SH-SY5Y (cell line): ENCODE data around the gene VPS25.

Source experiments
- GATA2 ChIP-seq: IDR thresholded peaks from 2 replicates; pipeline ENCODE4 v1.6.1; 2011; ENCODE audit warnings: mild to moderate bottlenecking, low read depth, low read length
- GATA3 ChIP-seq: IDR thresholded peaks from 2 replicates; pipeline ENCODE4 v1.6.1; 2011; ENCODE audit warnings: low read depth, mild to moderate bottlenecking, low read length, moderate library complexity

VPS25 gene

DNA sequence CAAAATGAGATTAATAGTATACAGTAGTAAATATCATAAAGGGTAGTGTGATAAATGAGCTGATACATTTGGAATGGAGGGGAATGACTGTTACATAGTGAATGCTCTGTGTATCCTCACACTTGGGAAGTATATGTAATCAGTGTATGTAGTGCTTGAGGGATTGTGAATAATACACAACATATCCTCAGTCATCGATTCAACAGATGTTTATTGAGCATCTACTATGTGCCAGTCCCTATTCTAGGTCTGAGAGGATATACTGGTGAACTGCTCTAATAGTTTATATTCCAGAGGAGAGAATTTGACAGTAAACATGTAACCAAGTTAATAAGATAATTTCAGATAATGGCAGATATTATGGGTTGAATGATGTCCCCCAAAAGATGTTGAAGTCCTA is 54.2 kb downstream of the VPS25 start:
- TF ChIP-seq GATA3 (no peak), GATA2 (no peak)
